ENCODE data around the gene SERP2.

Gene SERP2

GRCh38 chr13:44425041-44425814, 51.6 kb downstream of the SERP2 start:
- DNase-seq (ENCODE audit: low read depth): no peak
- no peak overlapping the region for H3K4me3 ChIP-seq (ENCODE audit: low read depth, low read length)

DNA sequence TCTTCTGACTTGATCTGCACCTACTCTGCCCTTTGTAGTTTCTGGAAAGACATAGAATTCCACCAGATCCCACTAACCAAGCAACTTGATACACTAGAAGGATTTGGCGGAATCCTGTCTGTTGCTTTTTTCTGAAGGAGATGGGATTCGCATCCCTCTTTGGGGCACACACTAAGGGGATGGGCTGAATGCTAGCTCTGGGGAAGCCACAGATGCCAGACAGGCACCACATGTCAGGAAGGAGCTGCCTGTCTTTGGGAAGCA, 52.1 kb downstream of the SERP2 start:
- DNase-seq (ENCODE audit: low read depth): no peak

DNA sequence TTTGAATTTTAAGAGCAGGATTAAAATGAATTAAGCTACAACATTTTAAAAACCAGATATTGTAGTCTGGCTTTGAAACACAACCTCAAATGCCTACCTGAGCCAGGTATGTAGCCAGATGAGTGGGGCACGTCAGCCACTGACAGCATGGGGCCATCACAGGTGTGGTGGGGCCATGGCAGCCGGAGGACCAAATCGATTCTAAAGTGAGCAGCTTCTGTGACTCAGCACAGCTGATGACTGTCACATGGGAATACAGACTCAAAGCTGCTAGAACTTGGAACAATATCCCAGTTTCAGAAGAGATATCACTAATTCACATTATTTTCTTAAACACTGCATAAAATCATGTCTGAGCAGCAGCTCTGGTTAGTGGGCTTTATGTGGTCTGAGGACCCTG, 52.8 kb downstream of the SERP2 start:
- DNase-seq (ENCODE audit: low read depth): no peak
- no peak overlapping the region for H3K4me3 ChIP-seq (ENCODE audit: low read depth, low read length)

More for the DNA sequence above, 52.1 kb downstream of the SERP2 start:
- H3K4me3 ChIP-seq (ENCODE audit: low read depth, low read length): no peak overlapping the region

GRCh38 chr13:44429311-44429710, 55.7 kb downstream of the SERP2 start:
- DNase-seq (ENCODE audit: low read depth): no peak

DNA sequence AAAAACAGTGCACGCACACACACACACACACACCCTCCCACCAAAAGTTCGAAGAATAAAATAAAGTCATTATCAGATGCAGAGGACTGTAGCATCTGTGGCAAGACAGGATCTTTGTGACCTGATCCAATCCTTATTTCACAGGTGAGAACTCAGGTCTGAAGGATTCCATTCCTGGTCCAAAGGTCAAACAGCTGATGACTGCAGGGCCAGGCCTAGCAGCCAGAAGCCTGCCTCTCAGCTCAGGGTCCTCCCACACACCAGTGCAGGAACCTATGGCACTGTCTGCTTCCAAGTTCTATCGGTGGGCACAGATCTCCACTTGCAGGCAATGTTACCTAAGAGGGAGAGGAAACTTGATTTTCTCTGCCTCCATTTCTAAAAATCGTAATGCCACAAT, 57.5 kb downstream of the SERP2 start:
- no peak overlapping the region for H3K4me3 ChIP-seq (ENCODE audit: low read depth, low read length)
- no peak for DNase-seq (ENCODE audit: low read depth)

More at GRCh38 chr13:44429311-44429710, 55.7 kb downstream of the SERP2 start:
- H3K4me3 ChIP-seq (ENCODE audit: low read depth, low read length): no peak overlapping the region

GRCh38 chr13:44432650-44433049, 59.0 kb downstream of the SERP2 start:
- DNase-seq (ENCODE audit: low read depth): no peak
- no peak overlapping the region for H3K4me3 ChIP-seq (ENCODE audit: low read depth, low read length)

- DNase-seq (ENCODE audit: low read depth): no peak
- H3K4me3 ChIP-seq (ENCODE audit: low read depth, low read length): peak overlapping the region; percentile 82
Observed at GRCh38 chr13:44433863-44434765, 60.5 kb downstream of the SERP2 start.

DNA sequence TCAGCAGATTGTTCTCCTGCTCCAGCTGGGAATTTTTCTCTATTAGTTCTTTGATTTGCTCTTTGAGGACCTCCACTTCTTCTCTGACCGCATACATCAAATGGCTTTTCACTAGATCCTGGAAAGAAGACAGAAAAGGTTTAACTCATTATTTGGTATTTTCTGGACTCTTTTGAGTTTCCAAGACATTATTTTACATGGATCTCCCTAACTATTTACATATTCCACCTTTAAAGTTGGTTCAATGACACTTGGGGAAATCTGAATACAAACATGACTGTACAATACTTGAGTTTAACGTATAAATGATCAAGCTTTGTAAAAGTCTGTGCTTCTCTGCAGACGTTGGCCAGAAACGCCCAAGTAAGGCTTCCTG, 61.1 kb downstream of the SERP2 start:
- peak overlapping the region; percentile 82 for H3K4me3 ChIP-seq (ENCODE audit: low read depth, low read length)
- no peak for DNase-seq (ENCODE audit: low read depth)

DNA sequence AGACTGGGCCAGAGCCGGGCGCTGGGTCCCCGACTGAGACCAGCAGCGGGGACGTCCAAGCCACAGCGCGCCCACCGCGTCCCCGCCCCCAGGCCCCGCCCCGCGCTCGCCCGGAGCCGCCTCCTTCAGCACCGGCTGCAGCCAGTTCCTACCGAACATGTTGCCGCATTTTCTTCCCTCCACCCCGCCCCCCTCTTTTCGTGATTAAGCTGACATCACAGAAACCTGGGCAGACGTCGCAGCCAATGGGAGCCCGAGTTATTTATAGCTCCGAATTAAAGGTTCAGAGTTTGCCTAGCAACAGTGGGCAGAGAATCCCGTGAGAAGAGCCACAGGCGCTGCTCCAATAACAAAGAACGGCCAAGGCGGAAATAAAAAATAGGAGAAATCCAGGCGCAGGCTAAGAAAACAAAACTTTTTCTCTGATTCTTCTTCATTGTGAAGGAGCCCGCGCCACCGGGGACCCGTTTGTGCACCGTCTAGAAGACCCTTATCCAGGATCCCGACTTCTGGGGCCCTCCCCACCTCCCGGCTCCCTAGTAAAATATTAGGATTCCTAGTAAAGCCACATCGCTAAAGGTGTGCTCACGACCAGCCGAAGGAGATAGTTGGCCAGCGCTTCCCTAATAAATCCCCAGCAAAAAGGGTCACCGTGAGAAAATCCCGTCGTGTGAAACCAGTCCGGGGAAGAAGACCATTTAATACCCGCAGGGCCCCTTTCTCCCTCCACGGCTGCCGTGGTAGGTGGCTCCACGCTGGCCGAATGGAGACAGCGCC, 61.7 kb downstream of the SERP2 start:
- H3K4me3 ChIP-seq (ENCODE audit: low read depth, low read length): peak overlapping the region; percentile 82
- DNase-seq (ENCODE audit: low read depth): peak; percentile 96

DNA sequence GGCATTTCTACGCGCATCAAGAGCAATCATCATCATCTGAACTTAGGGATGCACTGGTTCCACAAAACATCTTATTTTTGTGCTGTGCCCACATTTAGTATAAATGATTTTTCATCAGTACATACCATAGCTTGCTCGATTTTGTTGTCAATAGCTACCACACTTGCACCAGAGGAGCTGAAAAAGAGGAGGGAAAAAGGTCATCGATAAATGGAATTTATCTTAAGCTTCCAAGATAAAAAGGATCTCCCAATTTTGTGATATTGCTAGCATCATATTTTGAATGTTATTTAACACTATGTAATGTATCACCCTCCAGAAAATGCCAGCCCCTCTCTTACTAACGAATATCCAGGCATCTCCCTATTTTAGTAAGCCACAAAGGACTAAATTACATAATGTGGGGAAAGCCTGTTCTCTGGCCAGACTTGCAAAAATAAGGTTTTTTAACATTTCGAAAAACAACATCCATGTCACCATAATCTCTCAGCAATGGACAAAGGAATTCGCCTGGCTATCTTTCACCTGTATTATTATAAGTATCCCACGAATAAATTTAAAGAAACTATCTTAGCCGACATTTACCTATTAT, 62.4 kb downstream of the SERP2 start:
- DNase-seq (ENCODE audit: low read depth): no peak
- H3K4me3 ChIP-seq (ENCODE audit: low read depth, low read length): peak overlapping the region; percentile 82

GRCh38 chr13:44436589-44437337, 63.1 kb downstream of the SERP2 start:
- peak overlapping the region; percentile 82 for H3K4me3 ChIP-seq (ENCODE audit: low read depth, low read length)
- DNase-seq (ENCODE audit: low read depth): peak; percentile 90

- no peak for DNase-seq (ENCODE audit: low read depth)
Observed at GRCh38 chr13:44437356-44438233, 64.0 kb downstream of the SERP2 start.

DNA sequence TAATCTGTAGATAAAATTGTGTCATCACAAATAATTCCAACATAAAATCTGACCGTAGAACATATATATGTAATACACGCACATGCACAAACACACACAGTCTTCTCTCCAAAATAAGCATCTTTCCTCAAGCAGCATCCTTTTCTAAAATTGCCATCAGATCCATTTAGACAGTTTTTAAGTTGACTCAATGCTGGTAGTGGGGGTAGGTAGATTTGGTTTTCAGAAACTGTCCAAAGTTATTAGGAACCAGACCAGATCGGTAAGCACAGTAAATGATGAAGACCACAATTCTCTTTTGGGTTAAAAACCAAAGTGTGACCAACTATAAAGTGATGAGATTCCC, 64.6 kb downstream of the SERP2 start:
- DNase-seq (ENCODE audit: low read depth): no peak
- H3K4me3 ChIP-seq (ENCODE audit: low read depth, low read length): no peak overlapping the region

More at GRCh38 chr13:44437356-44438233, 64.0 kb downstream of the SERP2 start:
- peak overlapping the region; percentile 82 for H3K4me3 ChIP-seq (ENCODE audit: low read depth, low read length)

DNA sequence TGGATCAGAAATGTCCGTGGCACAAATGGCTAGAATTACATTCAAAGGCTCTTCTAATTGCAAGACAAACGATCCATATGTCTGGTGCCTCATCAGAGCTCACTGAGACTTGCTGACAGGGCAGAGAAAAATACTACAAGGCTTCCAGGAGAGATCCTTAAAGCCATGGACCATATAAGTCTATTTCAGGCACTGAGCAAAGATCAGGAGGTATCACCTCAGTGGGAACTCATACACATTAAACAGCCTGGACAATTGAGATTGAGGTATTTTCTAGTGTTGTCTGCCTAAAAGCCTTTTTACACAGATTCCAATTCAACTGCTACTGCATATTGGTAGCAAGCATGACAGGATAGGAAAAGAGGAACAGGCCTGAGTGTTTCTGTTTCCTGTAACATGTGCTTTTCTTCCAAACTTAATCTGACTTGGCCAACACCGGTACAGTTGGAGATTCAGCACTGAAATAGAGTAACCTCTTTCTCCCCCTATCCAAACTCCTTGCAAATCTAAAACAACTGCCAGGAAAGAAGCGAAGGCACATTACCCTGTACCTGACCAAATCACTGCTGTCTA, 65.9 kb downstream of the SERP2 start:
- H3K4me3 ChIP-seq (ENCODE audit: low read depth, low read length): no peak overlapping the region
- no peak for DNase-seq (ENCODE audit: low read depth)

DNA sequence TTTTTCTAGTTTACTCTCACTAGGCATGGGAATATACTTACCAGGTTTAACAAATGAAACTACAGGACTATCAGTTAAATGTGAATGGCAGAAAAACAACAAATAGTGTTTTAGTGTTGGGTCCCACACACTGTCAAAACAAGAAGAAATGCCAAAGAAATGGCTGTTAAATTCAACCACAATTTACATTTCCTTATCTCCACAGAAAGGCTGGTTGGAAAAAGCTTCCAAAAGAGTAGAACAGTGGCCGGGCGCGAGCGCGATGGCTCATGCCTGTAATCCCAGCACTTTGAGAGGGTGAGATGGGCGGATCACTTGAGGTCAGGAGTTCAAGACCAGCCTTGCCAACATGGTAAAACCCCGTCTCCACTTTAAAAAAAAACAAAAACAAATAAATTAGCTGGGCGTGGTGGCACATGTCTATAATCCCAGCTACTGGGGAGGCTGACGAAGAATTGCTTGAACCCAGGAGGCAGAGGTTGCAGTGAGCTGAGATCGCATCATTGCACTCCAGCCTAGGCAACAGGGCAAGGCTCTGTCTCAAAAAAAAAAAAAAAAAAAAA, 66.5 kb downstream of the SERP2 start:
- DNase-seq (ENCODE audit: low read depth): no peak
- no peak overlapping the region for H3K4me3 ChIP-seq (ENCODE audit: low read depth, low read length)
